Lower leg skin (tissue), 4 donors: Measurements from ENCODE around the gene DAB1. TPM values are rescaled to one million over a fixed set of nuclear protein-coding genes. Genes with fewer than 3 reads are reported as not detected.

Experiments used
- DNase-seq, 2 donors: peaks; one replicate each; pipeline ENCODE4 v3.0.0-alpha.2; 2019; ENCODE audit warnings: low spot score in 2 of 2
- H3K4me3 ChIP-seq: fragments of 200-600 bp; sonication (generic); 2 replicates; pipeline ENCODE4 v1.5.1; 2017; ENCODE audit warnings: mild to moderate bottlenecking, low read depth; ENCODE audit not compliant: poor library complexity, severe bottlenecking
- POLR2A ChIP-seq, 2 donors: fragments of 450-650 bp; IDR thresholded peaks; one replicate each; pipeline ENCODE4 v1.6.1; 2016 to 2017; ENCODE audit warnings: antibody characterized with exemption in 2 of 2, mild to moderate bottlenecking in 1 of 2, moderate library complexity in 1 of 2
- WGBS, 2 donors: methylation state at CpG; one replicate each; pipeline ENCODE4 v1.1.5; 2018; 5-methylcytosine and 5-hydroxymethylcytosine counted together
- intact Hi-C: fragments of 100-400 bp; cut with DNase I; formaldehyde crosslinking; loops from one replicate; pipeline ENCODE4 v1.15.0; 2023; ENCODE audit warnings: low total_unique reads
- total RNA-seq, 4 donors: library from RNA; depleted of rRNA; stranded (reverse); fragments of >200 nt; gene quantifications; one replicate each; pipeline ENCODE4 v1.1.0, GENCODE V29; 2016
- TF ChIP-seq, protein P1 (sequence below), 3 donors: fragments of 450-650 bp; IDR thresholded peaks; one replicate each; pipeline ENCODE4 v1.5.1; 2016; ENCODE audit warnings: antibody characterized with exemption in 3 of 3, mild to moderate bottlenecking in 3 of 3, moderate library complexity in 2 of 3

The DAB1 gene
- total RNA-seq, 4 donors from 2014 or later, result 0.58 TPM; not detected in 3

DNA sequence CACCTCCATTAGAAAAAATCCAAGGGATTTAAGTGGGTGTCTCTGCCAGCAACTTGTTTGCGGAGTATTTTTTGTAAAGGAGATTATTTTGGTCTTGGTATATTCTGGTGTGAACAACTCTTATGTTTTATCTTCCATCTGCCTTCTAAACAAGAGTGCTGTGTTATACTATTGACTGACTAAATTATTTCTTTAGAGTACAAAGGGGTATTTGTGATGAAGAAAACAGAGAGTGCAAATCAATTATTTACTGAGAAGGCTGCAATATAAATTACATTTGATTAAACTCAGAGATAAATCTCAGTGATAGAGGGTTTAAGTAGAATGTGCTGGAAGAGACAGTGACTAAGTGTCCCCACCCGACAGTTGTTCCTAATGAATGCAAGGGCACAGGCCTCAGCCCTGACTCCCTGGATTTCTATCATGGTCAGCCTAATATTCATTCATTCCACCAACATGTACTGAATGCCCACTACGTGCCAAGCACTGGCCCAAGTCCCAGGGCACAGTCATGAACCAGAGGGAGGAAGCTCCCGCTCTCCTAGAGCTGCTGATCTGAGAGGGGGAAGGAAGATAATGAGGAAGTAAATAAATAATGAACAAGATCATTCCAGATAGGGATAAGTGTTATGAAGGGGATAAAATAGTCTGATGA, 261.1 kb downstream of the DAB1 start:
- 66% methylated on average over 4 of the region's 4 CpGs for WGBS, 2 donors
- TF ChIP-seq, protein P1, sequence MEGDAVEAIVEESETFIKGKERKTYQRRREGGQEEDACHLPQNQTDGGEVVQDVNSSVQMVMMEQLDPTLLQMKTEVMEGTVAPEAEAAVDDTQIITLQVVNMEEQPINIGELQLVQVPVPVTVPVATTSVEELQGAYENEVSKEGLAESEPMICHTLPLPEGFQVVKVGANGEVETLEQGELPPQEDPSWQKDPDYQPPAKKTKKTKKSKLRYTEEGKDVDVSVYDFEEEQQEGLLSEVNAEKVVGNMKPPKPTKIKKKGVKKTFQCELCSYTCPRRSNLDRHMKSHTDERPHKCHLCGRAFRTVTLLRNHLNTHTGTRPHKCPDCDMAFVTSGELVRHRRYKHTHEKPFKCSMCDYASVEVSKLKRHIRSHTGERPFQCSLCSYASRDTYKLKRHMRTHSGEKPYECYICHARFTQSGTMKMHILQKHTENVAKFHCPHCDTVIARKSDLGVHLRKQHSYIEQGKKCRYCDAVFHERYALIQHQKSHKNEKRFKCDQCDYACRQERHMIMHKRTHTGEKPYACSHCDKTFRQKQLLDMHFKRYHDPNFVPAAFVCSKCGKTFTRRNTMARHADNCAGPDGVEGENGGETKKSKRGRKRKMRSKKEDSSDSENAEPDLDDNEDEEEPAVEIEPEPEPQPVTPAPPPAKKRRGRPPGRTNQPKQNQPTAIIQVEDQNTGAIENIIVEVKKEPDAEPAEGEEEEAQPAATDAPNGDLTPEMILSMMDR (IDR thresholded peaks at IDR 0.05), result no peak
- no peak for TF ChIP-seq POLR2A (IDR thresholded peaks at IDR 0.05)
- no peak overlapping the region for H3K4me3 ChIP-seq
- intact Hi-C loops, result no loop called here
- DNase-seq, result no peak

DNA sequence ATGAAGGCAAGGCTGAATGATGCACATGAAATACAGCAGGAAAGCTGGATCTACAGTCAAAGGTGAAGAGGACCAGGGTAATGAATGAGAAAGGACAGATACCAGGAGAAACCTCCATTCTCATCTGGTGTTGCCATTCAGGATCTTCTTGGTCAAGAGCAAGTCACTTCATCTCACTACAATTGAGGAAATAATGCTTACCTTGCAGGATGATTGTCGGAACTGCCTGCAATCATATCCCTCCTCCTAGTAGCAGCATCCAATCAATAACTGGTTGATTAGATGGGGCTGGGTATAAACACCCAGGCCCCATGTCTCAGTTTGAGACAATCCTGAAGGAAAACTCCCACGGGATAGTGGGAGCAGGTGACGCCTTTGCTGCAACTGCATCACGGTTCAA, 263.3 kb downstream of the DAB1 start:
- intact Hi-C loops, result no loop called here
- H3K4me3 ChIP-seq, result no peak overlapping the region
- TF ChIP-seq, protein P1 (IDR thresholded peaks at IDR 0.05), result no peak
- no peak for TF ChIP-seq POLR2A (IDR thresholded peaks at IDR 0.05)
- 91 to 96% methylated on average over 4 of the region's 4 CpGs for WGBS, 2 donors
- DNase-seq, result no peak

DNA sequence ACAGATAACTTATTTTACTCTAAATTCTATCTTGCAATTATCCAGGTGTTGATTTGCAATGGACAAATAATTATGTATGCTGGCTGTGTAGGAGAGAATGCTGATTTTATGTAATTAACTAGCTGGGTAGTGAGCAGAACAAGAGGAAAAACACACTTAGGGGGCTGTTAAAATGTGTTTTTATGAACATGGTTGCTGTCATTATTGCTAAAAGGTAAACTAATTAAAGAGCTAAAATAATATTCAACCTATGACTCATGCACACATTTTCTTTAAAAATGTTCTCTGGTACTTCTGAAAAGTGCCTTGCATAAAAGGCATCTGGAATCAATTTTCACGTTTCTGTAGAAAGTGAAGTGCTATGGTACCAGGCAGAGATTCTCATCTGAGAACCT, 265.3 kb downstream of the DAB1 start:
- 40 to 62% methylated on average over 1 of the region's 1 CpG for whole genome bisulfite sequencing, 2 donors
- intact Hi-C loops, result no loop called here
- no peak overlapping the region for H3K4me3 ChIP-seq
- no peak for TF ChIP-seq POLR2A (IDR thresholded peaks at IDR 0.05)
- TF ChIP-seq, protein P1 (IDR thresholded peaks at IDR 0.05), result no peak
- DNase-seq, result no peak

DNA sequence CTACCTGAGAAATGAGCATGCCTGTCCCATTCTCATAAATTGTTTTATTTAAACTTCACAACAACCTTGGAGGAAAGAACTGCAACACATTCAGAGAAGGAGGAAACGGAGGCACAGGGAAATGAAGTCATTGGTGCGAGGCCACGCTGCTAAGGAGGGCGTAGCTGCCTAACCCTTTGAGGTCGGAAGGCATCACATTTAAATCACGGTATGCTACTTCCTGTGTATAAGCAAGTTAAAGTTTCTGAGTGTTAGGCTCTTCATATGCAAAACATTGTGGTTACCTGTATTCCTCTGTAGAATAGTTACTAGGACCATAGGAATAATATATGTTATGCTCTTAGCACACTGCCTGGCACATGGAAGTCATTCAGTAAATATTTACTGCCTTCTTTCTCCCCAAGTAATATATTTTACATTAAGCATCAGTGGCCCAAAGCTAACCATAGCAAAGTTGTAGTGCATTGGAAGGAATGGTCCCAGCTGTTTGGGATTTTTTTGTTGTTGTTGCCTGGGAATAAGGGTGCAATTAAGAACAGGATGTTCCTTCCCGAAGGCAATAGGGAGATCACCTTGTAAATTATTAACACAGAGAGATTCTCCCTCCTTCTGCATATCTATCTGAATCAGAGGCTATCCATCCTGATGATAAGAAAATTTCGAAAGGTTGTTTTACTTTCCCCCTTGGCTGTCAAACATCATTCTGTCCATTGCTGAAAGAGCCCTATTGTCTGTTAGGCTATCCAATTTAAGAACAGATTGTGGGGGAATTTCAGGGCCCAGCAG, 265.8 kb downstream of the DAB1 start:
- DNase-seq, result no peak

DNA sequence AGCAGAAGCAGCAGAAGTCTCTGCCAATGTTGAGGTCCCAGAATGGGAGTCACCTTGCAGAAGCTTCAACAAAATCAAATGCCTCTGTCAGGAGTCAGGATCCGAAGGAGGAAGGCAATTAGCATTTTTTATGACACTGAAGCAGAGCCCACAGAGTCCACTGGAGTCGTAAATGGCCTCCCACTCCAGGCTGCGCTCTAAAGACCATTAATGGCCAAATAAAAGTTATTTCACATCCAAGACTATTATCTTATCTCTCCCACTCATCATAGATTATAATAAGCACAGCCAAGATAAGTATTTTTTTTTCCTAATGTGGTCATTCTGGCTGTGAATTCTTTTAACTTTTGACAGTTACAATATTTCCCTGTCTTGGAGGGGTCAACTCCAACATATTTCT, 267.0 kb downstream of the DAB1 start:
- no peak for TF ChIP-seq POLR2A (IDR thresholded peaks at IDR 0.05)
- TF ChIP-seq, protein P1 (IDR thresholded peaks at IDR 0.05), result no peak
- H3K4me3 ChIP-seq, result no peak overlapping the region
- intact Hi-C loops, result no loop called here
- WGBS, 2 donors, result 64 to 75% methylated on average over 3 of the region's 3 CpGs
- no peak for DNase-seq

More for the DNA sequence above, 265.8 kb downstream of the DAB1 start:
- H3K4me3 ChIP-seq, result no peak overlapping the region
- 53 to 63% methylated on average over 8 of the region's 8 CpGs for WGBS, 2 donors
- intact Hi-C loops, result no loop called here
- TF ChIP-seq, protein P1 (IDR thresholded peaks at IDR 0.05), result no peak
- no peak for TF ChIP-seq POLR2A (IDR thresholded peaks at IDR 0.05)
